LNCAP (cell line): ENCODE results near the gene TSSC4.

Experiments
- TF ChIP-seq, protein P1 (sequence below): fragments of 450-650 bp; IDR thresholded peaks from 2 replicates; pipeline ENCODE4 v1.5.1; 2017; ENCODE audit warnings: mild to moderate bottlenecking

TSSC4 gene

DNA sequence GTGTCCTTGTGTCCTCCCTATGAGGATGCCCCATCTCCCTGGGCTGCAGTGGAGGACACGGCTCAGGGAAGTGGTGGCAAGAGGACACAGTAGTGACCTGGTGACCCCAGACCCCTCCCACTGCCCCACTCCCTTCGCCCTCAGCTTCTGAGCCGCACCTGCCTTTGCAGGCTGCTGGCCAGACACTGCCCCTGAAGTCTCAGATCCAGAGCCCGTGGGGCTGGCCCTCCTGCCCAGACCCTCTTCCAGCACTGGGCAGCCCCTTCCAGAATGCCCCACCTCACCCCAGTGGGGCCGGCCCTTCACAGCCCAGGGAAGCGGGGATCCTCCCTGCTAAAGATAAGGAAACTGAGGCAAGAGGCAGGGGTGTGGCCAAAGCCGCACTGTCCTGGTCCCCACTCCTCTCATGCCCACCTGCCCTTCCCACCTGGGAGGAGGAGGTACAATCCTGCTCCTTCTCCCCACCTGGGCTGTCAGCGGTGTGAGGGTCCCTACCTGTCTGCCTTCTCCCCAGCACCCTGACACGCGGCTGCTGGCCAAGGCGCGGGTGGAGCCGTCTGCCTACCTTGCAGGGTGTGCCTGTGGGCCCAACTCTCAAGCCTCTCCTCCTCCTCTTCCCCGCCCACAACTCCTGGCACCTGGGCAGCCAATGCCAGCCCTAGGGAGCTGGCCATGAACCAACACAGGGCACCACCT lies 26.4 kb downstream of the TSSC4 start:
- TF ChIP-seq, protein P1, sequence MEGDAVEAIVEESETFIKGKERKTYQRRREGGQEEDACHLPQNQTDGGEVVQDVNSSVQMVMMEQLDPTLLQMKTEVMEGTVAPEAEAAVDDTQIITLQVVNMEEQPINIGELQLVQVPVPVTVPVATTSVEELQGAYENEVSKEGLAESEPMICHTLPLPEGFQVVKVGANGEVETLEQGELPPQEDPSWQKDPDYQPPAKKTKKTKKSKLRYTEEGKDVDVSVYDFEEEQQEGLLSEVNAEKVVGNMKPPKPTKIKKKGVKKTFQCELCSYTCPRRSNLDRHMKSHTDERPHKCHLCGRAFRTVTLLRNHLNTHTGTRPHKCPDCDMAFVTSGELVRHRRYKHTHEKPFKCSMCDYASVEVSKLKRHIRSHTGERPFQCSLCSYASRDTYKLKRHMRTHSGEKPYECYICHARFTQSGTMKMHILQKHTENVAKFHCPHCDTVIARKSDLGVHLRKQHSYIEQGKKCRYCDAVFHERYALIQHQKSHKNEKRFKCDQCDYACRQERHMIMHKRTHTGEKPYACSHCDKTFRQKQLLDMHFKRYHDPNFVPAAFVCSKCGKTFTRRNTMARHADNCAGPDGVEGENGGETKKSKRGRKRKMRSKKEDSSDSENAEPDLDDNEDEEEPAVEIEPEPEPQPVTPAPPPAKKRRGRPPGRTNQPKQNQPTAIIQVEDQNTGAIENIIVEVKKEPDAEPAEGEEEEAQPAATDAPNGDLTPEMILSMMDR = no peak

DNA sequence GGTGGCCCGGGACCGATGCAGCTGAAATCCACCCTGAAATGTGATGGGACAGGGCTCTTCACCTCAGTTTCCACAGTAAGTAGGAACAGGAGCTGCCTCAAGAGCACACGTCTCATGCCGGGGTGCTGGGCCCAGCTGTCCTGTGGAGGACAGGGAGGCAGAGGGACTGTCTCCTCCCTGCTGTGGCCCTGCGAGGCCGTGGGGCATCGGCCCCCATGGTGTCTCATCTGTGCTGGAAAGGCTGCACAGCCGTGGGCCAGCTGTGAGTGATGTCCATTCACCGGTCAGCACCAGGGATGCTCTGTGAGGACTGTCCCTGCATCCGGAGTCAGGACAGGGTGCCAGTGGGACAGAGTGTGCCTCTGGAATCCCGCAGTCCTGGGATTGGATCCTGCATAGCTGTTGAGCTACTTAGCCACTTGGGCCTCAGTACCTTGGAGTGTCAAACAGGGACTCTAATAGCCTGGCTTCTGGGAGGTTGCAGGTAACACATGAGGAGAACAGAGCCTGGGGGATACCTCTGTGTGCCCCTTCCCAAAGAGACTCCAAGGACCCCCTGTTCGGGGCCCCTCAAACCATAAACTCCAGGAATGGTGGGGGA lies 27.3 kb downstream of the TSSC4 start:
- TF ChIP-seq, protein P1 = no peak

DNA sequence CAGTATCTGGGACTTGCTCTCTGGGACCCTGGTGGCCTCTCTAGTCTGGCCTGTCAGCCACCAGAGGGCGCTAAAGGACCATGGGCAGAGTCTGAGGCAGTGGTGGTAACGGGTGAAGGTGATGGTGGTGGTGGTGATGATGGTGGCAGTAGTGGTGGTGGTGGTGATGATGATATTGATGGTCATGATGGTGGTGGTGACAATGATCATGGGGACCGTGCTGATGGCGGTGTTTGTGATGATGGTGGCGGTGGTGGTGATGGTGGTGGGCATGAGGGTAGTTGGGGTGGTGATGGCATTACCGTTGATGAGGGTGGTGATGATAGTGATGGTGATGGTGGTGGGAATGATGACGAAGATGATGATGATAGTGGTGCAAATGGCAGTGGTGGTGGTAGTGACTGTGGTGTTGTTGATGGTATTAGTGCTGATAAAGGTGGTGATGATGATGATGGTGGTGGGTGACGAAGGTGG lies 27.8 kb downstream of the TSSC4 start:
- TF ChIP-seq, protein P1 = peak; percentile 93

DNA sequence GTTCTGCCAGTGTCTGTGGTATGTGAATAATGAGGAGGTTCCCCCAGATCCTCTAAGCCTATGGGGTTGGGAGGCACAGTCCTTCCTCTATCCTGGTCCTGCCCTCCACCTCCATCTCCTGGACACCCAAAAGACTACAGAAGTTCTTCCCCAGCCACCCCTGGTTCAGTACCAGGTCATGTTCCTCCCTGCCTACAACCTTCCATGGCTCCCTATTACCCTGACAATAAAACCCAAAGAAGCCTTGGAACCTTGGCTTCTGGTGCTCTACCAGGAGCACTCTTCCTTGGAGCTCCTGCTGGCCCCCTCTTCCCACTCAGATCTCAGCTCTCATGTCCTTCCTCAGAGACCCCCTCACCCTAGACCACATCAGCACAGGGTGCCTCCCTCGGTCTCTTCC lies 30.8 kb downstream of the TSSC4 start:
- TF ChIP-seq, protein P1 = no peak

DNA sequence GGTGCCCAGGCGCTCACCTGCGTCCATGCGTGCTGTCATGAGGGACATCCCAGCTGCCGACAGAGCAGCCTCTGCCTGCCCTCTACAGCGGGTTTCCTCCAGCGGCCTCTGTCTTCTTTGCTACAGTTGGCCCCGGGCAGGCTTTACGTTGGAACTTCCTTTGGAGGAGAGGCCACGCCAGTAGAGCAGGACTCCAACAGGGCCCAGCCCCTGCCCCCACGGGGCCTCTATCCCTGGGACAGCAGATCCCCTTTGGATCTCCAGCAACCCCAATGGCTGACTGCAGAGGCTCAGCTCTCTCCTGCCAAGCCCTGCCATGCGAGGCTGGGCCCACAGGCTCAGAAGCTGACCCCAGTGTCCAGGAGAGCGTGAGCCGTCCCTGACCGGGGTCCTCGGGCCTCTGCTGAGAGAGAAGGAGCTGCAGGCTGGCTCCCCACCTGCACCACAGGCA lies 31.6 kb downstream of the TSSC4 start:
- TF ChIP-seq, protein P1 = no peak

DNA sequence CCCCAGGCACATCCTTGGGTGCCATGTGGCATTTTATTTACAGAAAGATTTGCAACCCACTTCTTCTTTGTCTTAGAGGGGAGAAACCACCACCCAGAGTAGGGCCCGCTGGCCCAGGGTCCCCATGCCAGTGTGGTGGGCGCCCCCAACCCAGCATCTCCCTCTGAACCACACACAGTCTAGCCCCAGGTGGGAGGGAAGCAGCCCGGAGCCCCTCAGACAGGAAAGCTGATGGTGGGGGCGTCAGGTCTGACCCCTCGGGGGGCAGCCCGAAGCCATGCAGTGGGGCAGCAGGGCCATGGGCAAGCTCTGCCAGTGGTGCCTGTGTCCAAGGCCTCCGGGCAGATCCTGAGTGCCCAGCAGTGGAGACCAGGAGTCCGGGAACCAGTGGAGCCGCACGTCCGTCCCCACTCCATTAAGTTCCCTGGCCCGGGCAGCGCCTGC lies 32.1 kb downstream of the TSSC4 start:
- TF ChIP-seq, protein P1 = no peak

DNA sequence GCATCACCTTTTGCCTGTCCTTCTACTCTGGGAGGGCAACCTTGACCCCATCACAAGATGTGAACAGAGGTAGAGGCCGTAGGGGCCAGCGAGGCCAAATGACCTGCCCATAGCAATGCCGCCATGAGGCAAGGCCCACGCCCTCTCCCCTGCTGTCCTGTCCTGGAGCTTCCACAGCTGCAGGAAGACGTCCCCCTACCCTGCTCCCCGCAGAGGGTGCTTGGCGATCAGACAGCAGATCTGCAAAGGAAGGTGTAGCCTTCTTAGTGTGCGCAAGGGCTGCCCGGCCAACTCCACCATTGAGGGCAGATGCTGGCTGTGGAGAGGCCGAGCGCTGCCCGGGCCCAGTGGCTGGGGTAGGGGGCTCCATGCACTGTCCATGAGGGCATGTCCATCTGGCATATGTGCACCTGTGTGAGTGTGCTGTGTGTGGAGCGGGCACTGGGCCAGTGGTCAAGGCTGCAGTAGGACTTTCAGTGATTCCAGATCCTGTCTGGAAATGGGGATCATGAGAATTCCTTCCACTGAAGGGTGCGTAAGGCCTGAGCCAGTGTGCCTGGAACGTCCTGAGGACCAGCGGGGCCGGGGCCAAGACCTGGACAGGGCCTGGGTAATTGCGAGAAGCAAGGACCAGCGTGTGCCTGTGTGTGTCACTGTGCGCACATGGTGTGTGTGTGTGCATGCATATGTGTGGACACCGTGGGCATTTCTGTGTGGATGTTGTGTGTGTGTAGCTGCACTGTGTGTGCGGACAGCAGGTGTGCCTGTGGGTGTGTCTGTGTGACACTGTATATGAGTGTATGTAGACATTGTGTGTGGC lies 32.8 kb downstream of the TSSC4 start:
- TF ChIP-seq, protein P1 = no peak
